ENCODE data around the gene TRAF3IP1.

TRAF3IP1 gene

GRCh38 chr2:238372277-238372676, 52.0 kb downstream of the TRAF3IP1 start:
- in situ Hi-C loops (cut with HindIII; ENCODE audit: low sequenced_read_pairs) = loop anchor here (5.0 to 10.0 kb wide), 2 partner anchors 95 to 983 kb away; no protein-coding TSS in a partner anchor

- in situ Hi-C loops (cut with HindIII; ENCODE audit: low sequenced_read_pairs) = loop anchor here (10.0 kb wide), 1 partner anchor 978 kb away; no protein-coding TSS in a partner anchor
These were observed 56.6 kb downstream of the TRAF3IP1 start for GRCh38 chr2:238376884-238377391.

GRCh38 chr2:238378230-238379095, 58.1 kb downstream of the TRAF3IP1 start:
- in situ Hi-C loops (cut with HindIII; ENCODE audit: low sequenced_read_pairs) = loop anchor here (10.0 kb wide), 1 partner anchor 976 kb away; no protein-coding TSS in a partner anchor

- in situ Hi-C loops (cut with HindIII; ENCODE audit: low sequenced_read_pairs) = loop anchor here (10.0 kb wide), 1 partner anchor 976 kb away; no protein-coding TSS in a partner anchor
These were observed 58.9 kb downstream of the TRAF3IP1 start for GRCh38 chr2:238379096-238379810.

GRCh38 chr2:238380336-238380735, 60.0 kb downstream of the TRAF3IP1 start:
- in situ Hi-C loops (cut with HindIII; ENCODE audit: low sequenced_read_pairs) = no loop called here

- in situ Hi-C loops (cut with HindIII; ENCODE audit: low sequenced_read_pairs) = no loop called here
These were observed 60.5 kb downstream of the TRAF3IP1 start for GRCh38 chr2:238380785-238381184.

- in situ Hi-C loops (cut with HindIII; ENCODE audit: low sequenced_read_pairs) = no loop called here
These were observed 61.2 kb downstream of the TRAF3IP1 start for GRCh38 chr2:238381341-238382115.

GRCh38 chr2:238382381-238382781, 62.1 kb downstream of the TRAF3IP1 start:
- in situ Hi-C loops (cut with HindIII; ENCODE audit: low sequenced_read_pairs) = no loop called here

- in situ Hi-C loops (cut with HindIII; ENCODE audit: low sequenced_read_pairs) = no loop called here
These were observed 62.8 kb downstream of the TRAF3IP1 start for GRCh38 chr2:238383135-238383534.

GRCh38 chr2:238383743-238384380, 63.5 kb downstream of the TRAF3IP1 start:
- in situ Hi-C loops (cut with HindIII; ENCODE audit: low sequenced_read_pairs) = no loop called here

- in situ Hi-C loops (cut with HindIII; ENCODE audit: low sequenced_read_pairs) = no loop called here
These were observed 67.0 kb downstream of the TRAF3IP1 start for GRCh38 chr2:238387332-238387731.

- in situ Hi-C loops (cut with HindIII; ENCODE audit: low sequenced_read_pairs) = no loop called here
These were observed 68.5 kb downstream of the TRAF3IP1 start for GRCh38 chr2:238388794-238389193.

GRCh38 chr2:238389988-238390589, 69.8 kb downstream of the TRAF3IP1 start:
- in situ Hi-C loops (cut with HindIII; ENCODE audit: low sequenced_read_pairs) = no loop called here

- in situ Hi-C loops (cut with HindIII; ENCODE audit: low sequenced_read_pairs) = no loop called here
These were observed 70.8 kb downstream of the TRAF3IP1 start for GRCh38 chr2:238391042-238391689.

- in situ Hi-C loops (cut with HindIII; ENCODE audit: low sequenced_read_pairs) = no loop called here
These were observed 76.3 kb downstream of the TRAF3IP1 start for GRCh38 chr2:238396663-238397062.

GRCh38 chr2:238397356-238397755, 77.0 kb downstream of the TRAF3IP1 start:
- in situ Hi-C loops (cut with HindIII; ENCODE audit: low sequenced_read_pairs) = no loop called here

GRCh38 chr2:238398577-238398976, 78.3 kb downstream of the TRAF3IP1 start:
- in situ Hi-C loops (cut with HindIII; ENCODE audit: low sequenced_read_pairs) = no loop called here

GRCh38 chr2:238399094-238399493, 78.8 kb downstream of the TRAF3IP1 start:
- in situ Hi-C loops (cut with HindIII; ENCODE audit: low sequenced_read_pairs) = no loop called here

GRCh38 chr2:238401551-238401950, 81.2 kb downstream of the TRAF3IP1 start:
- in situ Hi-C loops (cut with HindIII; ENCODE audit: low sequenced_read_pairs) = no loop called here

All from endothelial cell of hepatic sinusoid (primary cell).